ENCODE measurements around the gene RAD51B. TPM values are rescaled to one million over a fixed set of nuclear protein-coding genes. Genes with fewer than 3 reads are reported as not detected.
A peak's percentile ranks its signal among the peaks of the same experiment; 100 is the strongest.

Gene RAD51B
- total RNA-seq, 4 donors from 2014 or later, result 12.6 to 26.4 (median 16.7) TPM

- no peaks in the 10 kb centered on the region for H3K36me3 ChIP-seq
- H3K9me3 ChIP-seq, result no peaks in the 10 kb centered on the region
- TF ChIP-seq EP300 (IDR thresholded peaks at IDR 0.05), result no peak
- no peak for DNase-seq (ENCODE audit: low spot score in 2 of 2)
- WGBS, 2 donors, result 92 to 95% methylated on average over 2 of the region's 2 CpGs
- H3K27ac ChIP-seq, result no peak overlapping the region
- H3K4me3 ChIP-seq, result no peak overlapping the region
- no peaks in the 10 kb centered on the region for H3K27me3 ChIP-seq
- H3K4me1 ChIP-seq, result peaks cover 0 to 36% (median 11%) of the 10 kb centered on the region in 4 donors
Measured at GRCh38 chr14:68274725-68275124, 455.1 kb downstream of the RAD51B start.

GRCh38 chr14:68278576-68279436, 459.2 kb downstream of the RAD51B start:
- Histone ChIP-seq H3K36me3 (no peaks in the 10 kb centered on the region), H3K27ac (peak overlapping the region in 3 of 4 donors; percentile 61 to 86 (median 68)), H3K4me3 (no peak overlapping the region), H3K4me1 (peaks cover 0 to 30% (median 14%) of the 10 kb centered on the region in 4 donors), H3K9me3 (no peaks in the 10 kb centered on the region), H3K27me3 (no peaks in the 10 kb centered on the region)
- no peak for DNase-seq (ENCODE audit: low spot score in 2 of 2)
- 49 to 66% methylated on average over 5 of the region's 5 CpGs for WGBS, 2 donors
- TF ChIP-seq EP300 (IDR thresholded peaks at IDR 0.05), result no peak
- TF ChIP-seq POLR2A (IDR thresholded peaks at IDR 0.05), result no peak
- no peak for TF ChIP-seq CTCF (IDR thresholded peaks at IDR 0.05)

GRCh38 chr14:68279437-68279720, 459.8 kb downstream of the RAD51B start:
- no peaks in the 10 kb centered on the region for H3K9me3 ChIP-seq
- peaks cover 0 to 36% (median 18%) of the 10 kb centered on the region in 4 donors for H3K4me1 ChIP-seq
- H3K27me3 ChIP-seq, result no peaks in the 10 kb centered on the region
- 80 to 89% methylated on average over 3 of the region's 3 CpGs for whole genome bisulfite sequencing, 2 donors
- peak overlapping the region in 3 of 4 donors; percentile 61 to 86 (median 68) for H3K27ac ChIP-seq
- DNase-seq (ENCODE audit: low spot score in 2 of 2), result no peak
- H3K4me3 ChIP-seq, result no peak overlapping the region
- no peaks in the 10 kb centered on the region for H3K36me3 ChIP-seq
- TF ChIP-seq EP300 (IDR thresholded peaks at IDR 0.05) (no peak), POLR2A (IDR thresholded peaks at IDR 0.05) (no peak), CTCF (IDR thresholded peaks at IDR 0.05) (no peak)

GRCh38 chr14:68279777-68280233, 460.2 kb downstream of the RAD51B start:
- 81 to 86% methylated on average over 4 of the region's 4 CpGs for WGBS, 2 donors
- no peak for DNase-seq (ENCODE audit: low spot score in 2 of 2)
- H3K27ac ChIP-seq, result peak overlapping the region in 3 of 4 donors; percentile 61 to 86 (median 68)
- H3K4me1 ChIP-seq, result peaks cover 0 to 40% (median 22%) of the 10 kb centered on the region in 4 donors
- H3K36me3 ChIP-seq, result no peaks in the 10 kb centered on the region
- H3K9me3 ChIP-seq, result no peaks in the 10 kb centered on the region
- H3K27me3 ChIP-seq, result no peaks in the 10 kb centered on the region
- no peak for TF ChIP-seq CTCF (IDR thresholded peaks at IDR 0.05)
- no peak for TF ChIP-seq POLR2A (IDR thresholded peaks at IDR 0.05)
- TF ChIP-seq EP300 (IDR thresholded peaks at IDR 0.05), result no peak
- H3K4me3 ChIP-seq, result no peak overlapping the region

- Histone ChIP-seq H3K4me3 (no peak overlapping the region), H3K36me3 (no peaks in the 10 kb centered on the region), H3K27ac (no peak overlapping the region), H3K27me3 (no peaks in the 10 kb centered on the region), H3K4me1 (peaks cover 0 to 50% (median 31%) of the 10 kb centered on the region in 4 donors), H3K9me3 (no peaks in the 10 kb centered on the region)
- WGBS, 2 donors, result 94 to 95% methylated on average over 4 of the region's 4 CpGs
- no peak for TF ChIP-seq EP300 (IDR thresholded peaks at IDR 0.05)
- no peak for TF ChIP-seq CTCF (IDR thresholded peaks at IDR 0.05)
- TF ChIP-seq POLR2A (IDR thresholded peaks at IDR 0.05), result no peak
- no peak for DNase-seq (ENCODE audit: low spot score in 2 of 2)
Measured at GRCh38 chr14:68281497-68281896, 461.9 kb downstream of the RAD51B start.

Data from tibial nerve (tissue), 4 donors.